HG03280 (cell line): ENCODE data around the gene KIF3B.
"Not testable (repeated sequence)": the region's sequence is repeated elsewhere in the genome, so short reads cannot be mapped to it uniquely, and the experiment has no call there.

ENCODE experiments used
- ATAC-seq: cut with Tn5 transposase; IDR thresholded peaks from one replicate; pipeline ENCODE4 v1.9.1; 2021; ENCODE audit warnings: mild to moderate bottlenecking, moderate library complexity; ENCODE audit not compliant: unreplicated experiment

KIF3B gene

GRCh38 chr20:32246208-32246607 is 31.2 kb upstream of the KIF3B start:
- not testable (repeated sequence) for ATAC-seq

- no peak for ATAC-seq
Observed at GRCh38 chr20:32248043-32248442, 29.4 kb upstream of the KIF3B start.

GRCh38 chr20:32249030-32249738 is 28.3 kb upstream of the KIF3B start:
- no peak for ATAC-seq

GRCh38 chr20:32251470-32251869 is 26.0 kb upstream of the KIF3B start:
- no peak for ATAC-seq

- no peak for ATAC-seq
Observed at GRCh38 chr20:32252189-32252588, 25.3 kb upstream of the KIF3B start.

- not testable (repeated sequence) for ATAC-seq
Observed at GRCh38 chr20:32260973-32261372, 16.5 kb upstream of the KIF3B start.

GRCh38 chr20:32261644-32262043 is 15.8 kb upstream of the KIF3B start:
- ATAC-seq: no peak

- ATAC-seq: no peak
Observed at GRCh38 chr20:32263398-32263954, 14.0 kb upstream of the KIF3B start.

GRCh38 chr20:32271620-32272019 is 5.8 kb upstream of the KIF3B start:
- no peak for ATAC-seq

GRCh38 chr20:32274359-32274758 is 3.1 kb upstream of the KIF3B start:
- no peak for ATAC-seq

- not testable (repeated sequence) for ATAC-seq
Observed at GRCh38 chr20:32275163-32275562, 2.3 kb upstream of the KIF3B start.

GRCh38 chr20:32278199-32278643 is 770 bp downstream of the KIF3B start:
- peak; percentile 58 for ATAC-seq

GRCh38 chr20:32281711-32282110 is 4.3 kb downstream of the KIF3B start:
- ATAC-seq: no peak

- no peak for ATAC-seq
Observed at GRCh38 chr20:32282461-32282860, 5.0 kb downstream of the KIF3B start.

- no peak for ATAC-seq
Observed at GRCh38 chr20:32285082-32285620, 7.7 kb downstream of the KIF3B start.

GRCh38 chr20:32285621-32286371 is 8.3 kb downstream of the KIF3B start:
- ATAC-seq: no peak

- no peak for ATAC-seq
Observed at GRCh38 chr20:32287231-32287638, 9.8 kb downstream of the KIF3B start.

GRCh38 chr20:32288225-32288849 is 10.9 kb downstream of the KIF3B start:
- ATAC-seq: no peak

- ATAC-seq: not testable (repeated sequence)
Observed at GRCh38 chr20:32289299-32289660, 11.8 kb downstream of the KIF3B start.

GRCh38 chr20:32289661-32290431 is 12.4 kb downstream of the KIF3B start:
- ATAC-seq: no peak

- no peak for ATAC-seq
Observed at GRCh38 chr20:32291166-32291565, 13.7 kb downstream of the KIF3B start.
